Ecto neural progenitor cell (in vitro differentiated cells): ENCODE results near the gene MACROD1.
A peak's percentile ranks its signal among the peaks of the same experiment; 100 is the strongest.
"Not testable (repeated sequence)": the region's sequence is repeated elsewhere in the genome, so short reads cannot be mapped to it uniquely, and the experiment has no call there.

Source experiments
- DNase-seq: peaks from one replicate; pipeline ENCODE4 v3.0.0-alpha.2; 2018; ENCODE audit warnings: low spot score

The MACROD1 gene

DNA sequence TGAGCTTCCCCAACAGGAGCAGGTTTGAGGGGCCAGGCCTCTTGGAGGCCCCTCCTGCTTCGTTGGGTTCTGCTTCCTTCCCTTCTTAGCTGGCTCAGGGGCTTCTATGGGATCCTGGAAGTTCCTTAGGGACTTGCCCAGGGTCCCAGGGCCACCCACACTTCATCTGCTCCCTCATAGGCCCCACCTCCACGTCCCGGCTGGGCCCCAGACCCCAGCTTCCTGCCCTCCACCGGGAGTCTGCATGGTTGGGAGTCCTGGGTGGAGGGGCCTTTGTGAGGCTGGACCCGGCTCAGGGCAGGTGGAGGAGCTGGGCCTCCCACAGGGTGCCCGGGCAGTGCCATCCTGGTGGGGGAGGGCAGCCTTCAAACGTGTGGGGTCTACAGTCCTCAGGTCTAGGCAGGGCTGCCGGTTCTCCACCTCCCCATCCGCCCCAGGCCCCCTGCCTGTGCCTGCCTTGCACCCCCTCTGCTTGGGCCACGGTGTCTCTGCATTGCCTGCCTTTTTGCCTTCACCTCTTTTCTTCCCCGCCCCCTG lies 168.0 kb downstream of the MACROD1 start:
- no peak for DNase-seq

DNA sequence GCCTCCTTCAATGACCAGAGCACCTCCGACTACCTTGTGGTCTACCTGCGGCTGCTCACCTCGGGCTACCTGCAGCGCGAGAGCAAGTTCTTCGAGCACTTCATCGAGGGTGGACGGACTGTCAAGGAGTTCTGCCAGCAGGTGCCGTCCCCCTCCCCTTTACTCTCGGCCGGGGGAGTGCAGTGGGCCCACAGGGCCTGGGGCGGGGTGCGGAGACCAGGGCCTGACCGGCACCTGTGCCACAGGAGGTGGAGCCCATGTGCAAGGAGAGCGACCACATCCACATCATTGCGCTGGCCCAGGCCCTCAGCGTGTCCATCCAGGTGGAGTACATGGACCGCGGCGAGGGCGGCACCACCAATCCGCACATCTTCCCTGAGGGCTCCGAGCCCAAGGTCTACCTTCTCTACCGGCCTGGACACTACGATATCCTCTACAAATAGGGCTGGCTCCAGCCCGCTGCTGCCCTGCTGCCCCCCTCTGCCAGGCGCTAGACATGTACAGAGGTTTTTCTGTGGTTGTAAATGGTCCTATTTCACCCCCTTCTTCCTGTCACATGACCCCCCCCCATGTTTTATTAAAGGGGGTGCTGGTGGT lies 168.7 kb downstream of the MACROD1 start:
- no peak for DNase-seq

DNA sequence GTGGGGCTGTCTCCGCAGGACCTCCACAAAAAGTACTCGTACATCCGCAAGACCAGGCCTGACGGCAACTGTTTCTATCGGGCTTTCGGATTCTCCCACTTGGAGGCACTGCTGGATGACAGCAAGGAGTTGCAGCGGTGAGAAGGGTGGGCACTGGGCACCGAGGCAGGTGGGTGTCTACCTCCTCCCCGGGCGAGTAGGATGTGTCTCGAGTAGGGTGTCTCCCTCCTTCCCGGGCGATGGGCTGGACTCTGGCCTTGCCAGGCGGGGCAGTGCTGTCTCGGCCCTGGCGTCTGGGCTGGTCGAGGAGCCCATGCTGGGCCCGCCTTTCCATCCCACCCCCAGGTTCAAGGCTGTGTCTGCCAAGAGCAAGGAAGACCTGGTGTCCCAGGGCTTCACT lies 169.4 kb downstream of the MACROD1 start:
- no peak for DNase-seq

DNA sequence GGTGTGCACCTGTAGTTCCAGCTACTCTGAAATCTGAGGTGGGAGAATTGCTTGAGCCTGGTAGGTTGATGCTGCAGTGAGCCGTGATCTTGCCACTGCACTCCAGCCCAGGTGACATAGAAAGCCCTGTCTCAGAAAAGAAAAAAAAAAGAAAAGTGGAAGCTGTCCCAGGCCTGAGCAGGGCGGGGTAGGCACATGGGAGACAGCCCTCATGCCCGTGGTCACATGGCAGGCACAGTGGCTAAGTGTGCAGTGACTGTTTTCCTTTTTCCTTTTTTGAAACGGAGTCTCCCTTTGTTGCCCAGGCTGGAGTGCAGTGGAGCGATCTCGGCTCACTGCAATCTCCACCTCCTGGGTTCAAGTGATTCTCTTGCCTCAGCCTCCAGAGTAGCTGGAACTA lies 171.9 kb downstream of the MACROD1 start:
- no peak for DNase-seq

DNA sequence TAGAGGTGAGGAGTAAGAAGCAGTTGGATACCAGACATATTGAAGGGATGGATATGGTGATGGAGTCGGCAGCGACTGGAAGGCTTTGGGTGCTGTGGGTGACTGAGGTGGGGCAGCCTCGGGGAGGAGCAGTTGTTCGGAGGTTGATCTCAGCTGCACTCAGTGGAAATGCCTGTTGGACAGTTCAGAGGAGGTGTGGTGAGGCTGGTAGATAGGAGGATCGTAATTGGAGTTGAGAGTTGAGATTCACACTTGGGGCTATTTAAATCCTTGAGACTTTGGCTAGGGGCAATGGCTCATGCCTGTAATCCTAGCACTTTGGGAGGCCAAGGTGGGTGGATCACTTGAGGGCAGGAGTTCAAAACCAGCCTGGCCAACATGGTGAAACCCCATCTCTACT lies 172.8 kb downstream of the MACROD1 start:
- DNase-seq: no peak

DNA sequence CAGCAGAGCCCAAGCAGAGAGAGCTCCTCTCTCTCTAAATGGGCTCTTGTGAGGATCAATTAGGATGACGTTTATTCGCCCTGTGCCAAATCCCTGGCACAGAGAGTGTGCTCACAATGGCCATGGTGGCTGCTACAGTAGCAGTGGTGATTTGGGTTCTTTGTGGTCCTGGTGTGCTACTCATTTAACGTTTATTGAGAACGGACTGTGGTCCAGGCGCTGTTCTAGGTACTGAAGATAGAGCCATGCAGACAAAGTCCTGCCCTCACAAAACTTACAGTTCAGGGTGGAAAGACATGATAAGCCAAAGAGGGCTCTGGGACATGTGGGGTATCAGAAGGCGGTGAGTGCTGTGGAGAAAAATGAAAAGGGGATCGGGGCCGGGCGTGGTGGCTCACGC lies 174.4 kb downstream of the MACROD1 start:
- DNase-seq: no peak

DNA sequence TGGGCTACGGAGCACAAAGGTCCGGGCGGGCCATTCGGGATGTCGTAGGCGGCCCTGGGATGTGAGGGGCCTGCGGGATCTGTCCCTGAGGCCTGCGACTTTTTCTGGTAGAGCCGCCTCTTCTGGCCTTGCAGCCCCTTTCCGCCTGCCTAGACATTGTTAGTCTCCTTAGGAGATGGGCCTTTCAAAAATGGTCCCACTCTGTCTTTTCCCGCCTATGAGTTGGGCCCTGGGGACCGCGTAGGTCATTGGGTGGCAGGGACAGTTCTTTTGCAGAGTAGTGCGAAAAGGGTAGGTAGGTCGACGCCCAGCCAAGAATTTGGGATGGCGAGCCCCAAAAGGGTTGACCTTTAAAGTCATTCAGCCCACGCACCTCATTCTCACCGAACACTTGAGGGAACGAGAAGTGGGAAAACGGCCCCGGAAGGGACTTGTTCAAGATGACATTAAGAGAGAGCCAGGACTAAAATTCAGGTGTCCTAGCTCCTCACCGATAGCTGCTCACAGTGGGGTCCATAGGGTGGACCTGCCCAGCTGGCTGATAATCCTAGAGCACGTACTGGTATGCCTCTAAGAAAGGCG lies 178.9 kb downstream of the MACROD1 start:
- no peak for DNase-seq

DNA sequence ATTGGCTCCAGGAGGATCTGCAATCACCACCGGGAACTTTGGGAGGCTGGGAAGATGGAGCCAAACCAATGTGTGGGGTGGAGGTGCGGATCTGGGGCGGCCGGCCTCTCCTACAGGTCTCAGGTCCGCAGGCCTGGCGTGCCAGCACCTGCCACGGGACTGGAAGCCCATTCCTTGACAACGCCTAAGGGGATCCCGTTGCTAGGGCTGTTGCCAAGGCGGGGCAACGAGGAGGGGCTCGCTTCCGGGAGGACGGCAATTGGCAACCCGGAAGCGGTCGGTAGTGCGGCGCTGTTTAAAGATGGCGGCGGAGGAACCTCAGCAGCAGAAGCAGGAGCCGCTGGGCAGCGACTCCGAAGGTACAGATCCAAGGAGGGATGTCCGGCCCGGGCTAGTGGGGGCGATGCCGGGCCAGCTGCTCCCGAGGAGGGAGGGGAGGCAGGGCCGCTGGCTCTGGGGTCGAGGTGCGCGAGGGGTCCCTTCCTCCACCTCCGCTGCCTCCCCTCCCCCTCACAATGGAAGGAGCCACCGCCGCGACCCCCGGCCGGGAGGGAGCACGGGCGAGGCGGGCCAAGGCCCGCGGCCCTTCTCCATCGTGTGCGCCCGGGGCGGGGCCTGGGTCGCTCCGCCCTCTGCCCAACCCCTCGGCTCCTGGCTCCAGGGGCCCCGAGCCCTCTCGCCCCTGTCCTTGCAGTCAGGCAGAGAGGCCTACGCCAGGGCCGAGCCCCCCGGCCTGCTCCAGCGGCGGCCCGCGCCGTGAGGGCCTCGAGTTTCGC lies 179.6 kb downstream of the MACROD1 start, which contains the start of gene OTUB1:
OTUB1 (plus strand) TSS at position 283 of the 776 bp plus-strand sequence; CDS start at position 302, 19 bp downstream.
- peak; percentile 97 for DNase-seq

DNA sequence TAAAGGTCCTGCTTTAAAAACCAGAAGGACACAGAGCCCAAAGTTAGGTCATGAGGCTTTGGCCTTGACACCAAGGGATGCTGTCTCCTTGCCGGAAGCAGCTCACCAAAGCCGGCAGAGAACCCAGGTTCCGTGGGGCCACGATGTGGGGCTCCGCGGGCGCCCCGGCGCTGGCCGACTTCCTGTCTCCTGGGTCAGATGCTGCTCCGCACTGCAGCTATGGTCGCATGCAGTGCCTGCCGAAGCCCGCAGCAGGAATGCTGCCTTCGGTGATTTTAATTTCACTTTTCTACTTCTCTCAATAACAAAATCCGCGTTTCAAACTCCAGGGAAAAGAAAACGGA lies 180.1 kb downstream of the MACROD1 start:
- no peak for DNase-seq

DNA sequence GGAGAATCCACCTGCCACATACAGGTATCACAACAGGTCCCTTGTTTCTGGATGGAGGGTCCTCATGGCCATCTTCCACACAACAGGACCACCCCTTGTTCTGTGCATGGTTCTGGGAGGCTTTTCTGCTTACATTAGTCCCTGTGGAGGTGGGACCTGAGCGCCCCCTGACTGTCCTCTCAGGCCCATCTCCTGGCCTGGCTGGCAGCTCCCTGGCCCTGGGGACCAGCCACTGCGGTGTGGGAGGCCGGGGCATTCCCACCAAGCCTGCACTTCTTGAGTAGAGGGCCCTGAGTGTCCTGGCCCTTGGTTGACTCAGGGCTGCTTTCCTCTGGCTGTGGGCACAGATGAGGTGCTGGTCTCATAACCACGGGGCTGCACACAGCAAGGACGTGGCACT lies 186.5 kb downstream of the MACROD1 start:
- no peak for DNase-seq

DNA sequence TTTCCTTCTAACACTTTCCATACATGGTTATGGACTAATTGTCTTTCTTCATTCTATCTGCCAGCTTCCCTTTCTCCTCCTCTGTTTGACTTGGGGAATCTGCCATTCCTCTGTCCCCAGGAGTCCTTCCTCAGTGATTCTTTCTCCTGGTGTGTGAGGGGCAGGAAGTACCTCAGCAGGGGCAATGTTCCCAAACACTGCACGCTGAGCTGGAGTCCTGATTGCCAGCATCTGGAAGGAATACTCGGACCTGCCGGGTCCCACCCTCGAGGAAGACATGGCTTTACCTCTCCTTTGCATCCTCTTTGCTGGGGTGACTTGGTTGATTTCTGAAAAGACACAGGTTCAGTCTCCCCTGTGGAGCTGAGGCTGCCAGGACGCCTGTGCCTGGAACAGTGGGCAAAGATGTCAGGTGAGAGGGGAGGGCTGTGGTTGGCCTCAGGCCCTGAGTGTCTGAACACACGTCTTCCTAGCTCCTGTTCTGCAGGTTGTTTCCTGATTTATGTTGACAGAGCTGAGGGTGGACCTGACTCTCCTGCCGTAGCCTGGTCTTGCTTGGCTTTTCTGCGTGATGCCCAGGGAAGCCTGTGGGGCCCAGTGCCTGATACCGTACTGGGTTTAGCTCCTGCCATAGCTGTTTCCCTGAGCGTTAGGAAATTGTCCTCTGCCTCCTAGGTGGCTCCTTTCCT lies 187.2 kb downstream of the MACROD1 start:
- no peak for DNase-seq

DNA sequence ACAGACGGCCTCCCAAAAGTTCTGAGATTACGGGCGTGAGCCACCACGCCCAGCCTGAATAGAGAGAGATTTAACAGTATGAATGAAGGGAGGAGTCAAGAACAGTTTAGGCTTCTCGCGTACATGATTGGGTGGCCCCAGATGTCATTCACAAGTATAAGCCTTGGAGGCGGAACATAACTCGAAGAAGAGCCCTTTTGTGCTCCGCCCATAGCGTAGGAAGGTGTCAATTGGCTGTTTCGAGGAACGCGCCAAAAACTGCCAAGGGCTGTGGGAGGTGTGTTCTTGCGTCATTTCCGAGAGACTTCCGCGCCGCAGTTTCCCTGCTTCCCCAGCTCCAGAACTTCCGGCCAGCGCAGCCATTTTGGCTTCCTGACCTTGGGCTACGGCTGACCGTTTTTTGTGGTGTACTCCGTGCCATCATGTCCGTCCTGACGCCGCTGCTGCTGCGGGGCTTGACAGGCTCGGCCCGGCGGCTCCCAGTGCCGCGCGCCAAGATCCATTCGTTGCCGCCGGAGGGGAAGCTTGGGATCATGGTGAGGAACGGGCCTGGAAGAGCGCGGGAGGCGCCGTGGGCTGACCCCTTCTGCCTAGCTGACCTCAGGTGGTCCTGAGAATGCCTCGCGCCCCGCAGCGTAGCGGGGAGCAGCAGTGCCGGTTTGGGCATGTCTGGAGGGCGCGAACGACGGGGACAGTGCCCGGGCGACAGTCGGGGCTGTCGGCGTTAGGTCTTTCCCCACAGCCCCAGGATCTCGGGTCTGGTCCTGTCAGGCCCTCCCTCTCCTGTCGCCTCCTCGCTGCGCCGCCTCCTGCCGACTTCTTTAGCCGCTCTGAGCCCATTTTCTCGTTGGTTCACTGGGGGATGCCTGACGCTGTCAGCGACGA lies 191.4 kb downstream of the MACROD1 start, which contains the start of gene COX8A:
COX8A (plus strand) TSS at position 362 of the 885 bp plus-strand sequence; CDS start at position 423, 61 bp downstream.
- DNase-seq: peak; percentile 96

DNA sequence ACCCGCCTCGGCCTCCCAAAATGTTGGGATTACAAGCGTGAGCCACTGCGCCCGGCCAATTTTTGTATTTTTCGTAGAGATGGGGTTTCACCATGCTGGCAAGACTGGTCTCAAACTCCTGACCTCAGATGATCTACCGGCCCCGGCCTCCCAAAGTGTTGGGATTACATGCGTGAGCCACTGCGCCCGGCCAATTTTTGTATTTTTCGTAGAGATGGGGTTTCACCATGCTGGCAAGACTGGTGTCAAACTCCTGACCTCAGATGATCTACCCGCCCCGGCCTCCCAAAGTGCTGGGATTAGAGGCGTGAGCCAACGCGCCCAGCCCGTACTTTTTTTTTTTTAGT lies 192.0 kb downstream of the MACROD1 start:
- not testable (repeated sequence) for DNase-seq

DNA sequence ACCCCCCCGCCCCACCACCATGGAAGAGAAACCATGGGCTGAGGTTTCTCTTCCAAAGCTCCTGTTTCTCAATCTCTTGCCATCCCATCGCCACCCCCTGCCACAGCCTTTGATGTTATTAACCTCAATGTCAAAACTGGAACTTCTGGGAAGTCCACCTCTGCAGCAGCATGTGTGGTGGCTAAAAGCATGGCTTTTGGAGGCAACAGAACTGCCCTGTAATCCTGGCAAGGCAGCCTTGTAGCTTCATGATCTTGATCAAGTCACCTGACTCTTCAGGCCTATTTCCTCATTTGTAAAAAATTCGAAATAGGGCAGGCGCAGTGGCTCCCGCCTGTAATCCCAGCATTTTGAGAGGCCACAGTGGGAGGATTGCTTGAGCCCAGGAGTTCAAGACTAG lies 195.0 kb downstream of the MACROD1 start:
- DNase-seq: no peak

DNA sequence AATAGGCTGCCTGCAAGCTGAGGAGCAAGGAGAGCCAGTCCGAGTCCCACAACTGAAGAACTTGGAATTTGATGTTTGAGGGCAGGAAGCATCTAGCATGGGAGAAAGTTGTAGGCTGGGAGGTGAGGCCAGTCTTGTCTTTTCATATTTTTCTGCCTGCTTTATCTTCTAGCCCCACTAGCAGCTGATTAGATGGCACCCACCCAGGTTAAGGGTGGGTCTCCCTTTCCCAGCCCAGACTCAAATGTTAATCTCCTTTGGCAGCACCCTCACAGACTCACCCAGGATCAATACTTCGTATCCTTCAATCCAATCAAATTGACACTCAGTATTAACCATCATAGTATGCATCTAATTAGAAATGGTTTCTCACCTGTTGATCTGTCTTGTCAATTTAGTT lies 196.5 kb downstream of the MACROD1 start:
- no peak for DNase-seq

DNA sequence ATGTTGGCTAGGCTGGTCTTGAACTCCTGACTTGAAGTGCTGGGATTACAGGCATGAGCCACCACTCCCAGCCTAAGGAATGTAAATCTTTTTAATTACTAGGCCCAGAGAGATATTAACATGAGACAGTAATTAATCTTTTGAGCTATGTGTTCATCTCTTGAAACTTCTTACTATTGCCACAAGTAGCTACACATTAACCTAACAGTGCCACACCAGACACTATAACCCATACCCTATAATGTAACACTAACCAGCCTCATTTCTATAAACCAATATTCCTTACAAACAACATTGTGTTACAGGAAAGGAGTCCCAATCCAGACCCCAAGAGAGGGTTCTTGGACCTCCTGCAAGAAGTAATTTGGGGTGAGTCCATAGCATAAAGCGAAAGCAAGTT lies 199.5 kb downstream of the MACROD1 start:
- no peak for DNase-seq

DNA sequence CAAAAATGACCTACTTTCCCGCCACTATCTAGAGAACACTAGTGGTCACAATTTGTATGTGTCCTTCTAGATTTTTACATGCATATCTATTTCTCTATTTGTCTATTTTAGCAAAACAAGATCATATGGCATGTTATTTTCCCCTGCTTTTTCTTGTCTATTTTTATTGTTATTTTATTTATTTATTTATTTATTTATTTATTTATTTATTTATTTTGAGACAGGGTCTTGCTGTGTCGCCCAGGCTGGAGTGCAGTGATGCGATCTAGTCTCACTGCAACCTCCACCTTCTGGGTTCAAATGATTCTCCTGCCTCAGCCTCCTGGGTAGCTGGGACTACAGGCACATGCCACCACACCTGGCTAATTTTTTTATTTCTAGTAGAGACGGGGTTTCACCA lies 202.0 kb downstream of the MACROD1 start:
- DNase-seq: not testable (repeated sequence)

DNA sequence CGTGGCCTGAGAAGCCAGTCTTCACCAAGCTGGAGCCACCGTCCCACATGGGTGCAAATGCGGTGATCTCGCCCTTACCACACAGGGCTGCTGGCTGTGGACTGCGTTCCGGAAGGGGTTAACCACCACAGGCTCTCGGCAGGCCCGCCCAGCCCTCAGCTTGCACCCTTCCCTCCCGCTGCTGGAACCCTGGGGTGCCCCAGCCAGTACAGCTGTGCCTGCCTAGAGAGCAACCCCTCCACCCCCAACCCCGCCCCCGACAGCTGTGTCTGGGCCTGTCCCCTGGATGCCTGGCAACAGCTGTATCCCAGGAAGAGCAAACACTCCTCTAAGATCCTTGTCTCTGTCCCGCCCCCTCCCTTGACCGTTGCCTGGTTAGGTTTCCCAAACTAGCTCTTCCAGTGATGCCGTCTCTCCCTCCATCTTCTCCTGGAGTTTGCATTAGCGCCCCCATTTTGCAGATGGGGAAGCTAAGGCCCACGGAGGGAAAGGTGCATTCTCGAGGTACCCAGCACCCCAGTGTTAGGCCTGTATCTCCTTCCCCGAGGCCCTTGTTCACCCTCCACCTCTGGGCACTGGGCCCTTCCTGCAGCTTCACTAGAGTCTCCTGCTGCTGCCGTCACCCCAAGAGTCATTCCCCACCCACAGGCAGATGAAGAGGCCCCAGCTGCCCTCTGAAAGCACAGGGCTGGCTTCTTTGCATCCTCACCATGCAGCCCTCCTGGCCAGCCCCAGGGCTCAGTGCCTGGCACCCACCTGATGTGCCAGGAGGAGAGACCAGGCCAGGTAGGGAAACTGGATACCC lies 204.1 kb downstream of the MACROD1 start:
- DNase-seq: no peak

DNA sequence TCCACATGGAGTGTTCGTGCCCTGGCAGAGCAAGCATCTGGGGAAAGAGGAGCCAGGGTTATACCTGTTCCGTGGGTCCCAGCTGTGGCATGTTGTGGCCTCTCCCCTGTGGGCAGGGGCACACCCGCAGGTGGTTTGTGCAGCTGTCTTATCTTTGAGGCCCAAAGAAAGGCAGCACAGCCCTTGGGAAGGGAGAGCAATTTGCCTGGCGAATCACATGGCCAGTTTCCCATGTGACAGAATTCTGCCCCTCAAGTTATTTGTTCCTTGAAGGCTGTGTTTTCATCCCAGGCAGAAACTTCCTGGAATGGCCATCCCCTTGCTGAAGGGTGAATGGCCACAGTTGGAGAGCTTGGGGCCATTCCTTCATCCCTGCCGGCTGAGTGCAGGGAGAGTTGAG lies 207.9 kb downstream of the MACROD1 start:
- DNase-seq: no peak

DNA sequence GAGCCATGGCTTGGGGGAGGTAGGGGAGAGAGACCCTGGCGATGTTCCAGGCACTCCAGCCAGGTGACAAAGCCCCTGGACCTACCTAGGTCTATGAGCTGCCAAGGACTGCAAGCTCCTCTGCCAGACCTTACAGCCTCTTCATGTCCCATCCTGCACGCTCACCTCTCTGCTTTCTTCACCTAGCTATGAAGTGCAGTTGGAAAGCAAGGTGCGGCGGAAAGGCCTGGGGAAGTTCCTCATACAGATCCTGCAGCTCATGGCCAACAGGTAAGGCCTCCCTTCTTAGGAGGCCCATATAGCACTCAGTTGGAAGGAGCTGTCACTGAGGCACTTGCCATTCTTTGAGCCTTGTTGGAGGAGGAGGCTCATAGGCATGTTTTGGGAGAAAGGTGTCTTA lies 213.3 kb downstream of the MACROD1 start:
- DNase-seq: no peak
